H1 (cell line): ENCODE measurements around the gene NMNAT3. TPM values are rescaled to one million over a fixed set of nuclear protein-coding genes. Genes with fewer than 3 reads are reported as not detected.

Experiments
- CTCF ChIA-PET: fragments of 300-600 bp; sonication (Branson Sonifier 250); formaldehyde crosslinking; loops from one replicate; lab custom pipeline; 2021; ENCODE audit not compliant: partially characterized antibody; lab: Charles Lee
- POLR2A ChIA-PET: fragments of 300-600 bp; sonication (Branson Sonifier 250); formaldehyde crosslinking; loops from one replicate; lab custom pipeline; 2021; ENCODE audit warnings: inconsistent platforms; ENCODE audit not compliant: partially characterized antibody; lab: Charles Lee
- DNase-seq, 2 experiments: peaks; one replicate each; pipeline versions ENCODE4 v3.0.0 to v3.0.0-alpha.2; 2010 to 2022; ENCODE audit warnings: low spot score in 2 of 2, low read depth in 1 of 2, mixed read lengths in 1 of 2
- FAIRE-seq: peaks from 2 replicates; lab custom pipeline; 2011; peaks lifted over from hg19 to GRCh38; lab: Jason Lieb, UNC
- H2AFZ ChIP-seq: 2 replicates; pipeline ENCODE4 v1.8.1; 2012; ENCODE audit warnings: low read length, inconsistent platforms
- H2AK5ac ChIP-seq: 2 replicates; pipeline ENCODE4 v1.6.1; 2013; ENCODE audit warnings: low read depth, low read length
- H2BK120ac ChIP-seq: replicated peaks from 2 replicates; pipeline ENCODE3; 2013; ENCODE audit warnings: low read depth, low read length, inconsistent platforms
- H2BK12ac ChIP-seq: 2 replicates; pipeline ENCODE4 v1.6.1; 2013; ENCODE audit warnings: low read depth, low read length
- H2BK15ac ChIP-seq: 2 replicates; pipeline ENCODE4 v1.6.1; 2013; ENCODE audit warnings: low read length
- H2BK20ac ChIP-seq: 2 replicates; pipeline ENCODE4 v1.6.1; 2013; ENCODE audit warnings: low read length
- H2BK5ac ChIP-seq: 2 replicates; pipeline ENCODE4 v1.6.1; 2013; ENCODE audit warnings: low read depth, low read length
- H3K14ac ChIP-seq: 2 replicates; pipeline ENCODE4 v1.6.1; 2013; ENCODE audit warnings: inconsistent platforms; ENCODE audit not compliant: insufficient read length
- H3K18ac ChIP-seq: 2 replicates; pipeline ENCODE4 v1.6.1; 2013; ENCODE audit warnings: low read length; ENCODE audit errors: extremely low read depth
- H3K23ac ChIP-seq: 2 replicates; pipeline ENCODE4 v1.6.1; 2013; ENCODE audit warnings: inconsistent platforms; ENCODE audit not compliant: insufficient read length
- H3K23me2 ChIP-seq: 2 replicates; pipeline ENCODE4 v1.6.1; 2013; ENCODE audit warnings: low read depth, low read length
- H3K27ac ChIP-seq: 2 replicates; pipeline ENCODE4 v1.6.1; 2011; ENCODE audit warnings: low read depth, low read length, inconsistent platforms
- H3K27me3 ChIP-seq, 4 experiments: replicated peaks in 1 of 4; 1 replicate in 1 of 4; 2 replicates in 3 of 4; pipeline versions ENCODE4 v1.6.1 to v1.8.1; 2011 to 2013; ENCODE audit warnings: low read length in 3 of 4, mild to moderate bottlenecking in 3 of 4, inconsistent platforms in 2 of 4, mixed read lengths in 2 of 4, moderate library complexity in 1 of 4; ENCODE audit not compliant: control insufficient read depth in 3 of 4, insufficient read depth in 3 of 4; ENCODE audit errors: extremely low read depth in 1 of 4
- H3K36me3 ChIP-seq, 4 experiments: 2 replicates each; pipeline versions ENCODE4 v1.6.1 to v1.8.1; 2011 to 2013; ENCODE audit warnings: mild to moderate bottlenecking in 4 of 4, low read length in 3 of 4, moderate library complexity in 2 of 4, control low read depth in 1 of 4, inconsistent platforms in 1 of 4; ENCODE audit not compliant: insufficient read depth in 4 of 4, control insufficient read depth in 2 of 4
- H3K4ac ChIP-seq: replicated peaks from 2 replicates; pipeline ENCODE3; 2013; ENCODE audit warnings: low read length, low read depth, mixed read lengths, inconsistent platforms; ENCODE audit not compliant: insufficient read length
- H3K4me1 ChIP-seq, 4 experiments: replicated peaks in 1 of 4; 1 replicate in 1 of 4; 2 replicates in 3 of 4; pipeline versions ENCODE4 v1.6.1 to v1.8.1; 2011 to 2013; ENCODE audit warnings: low read length in 3 of 4, inconsistent platforms in 2 of 4, mixed read lengths in 1 of 4; ENCODE audit not compliant: insufficient read depth in 4 of 4, control insufficient read depth in 3 of 4
- H3K4me2 ChIP-seq, 2 experiments: 2 replicates each; pipeline versions ENCODE4 v1.6.1 to v1.8.1; 2011 to 2013; ENCODE audit warnings: low read depth in 2 of 2, low read length in 2 of 2, control low read depth in 1 of 2, inconsistent platforms in 1 of 2, mild to moderate bottlenecking in 1 of 2; ENCODE audit not compliant: insufficient read depth in 1 of 2
- H3K4me3 ChIP-seq, 4 experiments: fragments of 200-600, 300-600 bp in 1 of 4; sonication (generic), shearing (Covaris generic), sonication (Bioruptor Twin) in 1 of 4; 2 replicates each; pipeline versions ENCODE4 v1.5.1 to v1.8.1; 2011 to 2016; ENCODE audit warnings: low read length in 4 of 4, low read depth in 3 of 4, control low read depth in 2 of 4, inconsistent platforms in 2 of 4, mild to moderate bottlenecking in 2 of 4, mixed read lengths in 1 of 4, moderate library complexity in 1 of 4; ENCODE audit not compliant: insufficient read depth in 2 of 4; ENCODE audit errors: extremely low read depth in 1 of 4
- H3K56ac ChIP-seq: replicated peaks from 2 replicates; pipeline ENCODE3; 2013; ENCODE audit warnings: low read depth, mild to moderate bottlenecking, mixed read lengths, low read length, inconsistent platforms; ENCODE audit not compliant: insufficient read length
- H3K79me1 ChIP-seq: 2 replicates; pipeline ENCODE4 v1.6.1; 2013; ENCODE audit warnings: low read depth, low read length, control low read depth
- H3K79me2 ChIP-seq, 2 experiments: 2 replicates each; pipeline versions ENCODE4 v1.6.1 to v1.8.1; 2012 to 2013; ENCODE audit warnings: low read length in 2 of 2, mild to moderate bottlenecking in 2 of 2, inconsistent platforms in 1 of 2; ENCODE audit not compliant: insufficient read depth in 2 of 2, control insufficient read depth in 1 of 2
- H3K9ac ChIP-seq, 4 experiments: replicated peaks in 1 of 4; 1 replicate in 1 of 4; 2 replicates in 3 of 4; pipeline versions ENCODE4 v1.6.1 to v1.8.1; 2011 to 2013; ENCODE audit warnings: low read depth in 3 of 4, low read length in 3 of 4, control low read depth in 2 of 4, mild to moderate bottlenecking in 2 of 4, moderate library complexity in 2 of 4, inconsistent platforms in 1 of 4; ENCODE audit errors: extremely low read depth in 1 of 4
- H3K9me3 ChIP-seq, 2 experiments: 2 replicates each; pipeline versions ENCODE4 v1.6.1 to v1.8.1; 2012 to 2013; ENCODE audit warnings: mild to moderate bottlenecking in 2 of 2, moderate library complexity in 2 of 2, control low read depth in 1 of 2, inconsistent platforms in 1 of 2, low read depth in 1 of 2, low read length in 1 of 2, mixed read lengths in 1 of 2; ENCODE audit not compliant: insufficient read depth in 2 of 2
- H4K20me1 ChIP-seq, 2 experiments: replicated peaks in 1 of 2; 2 replicates each; pipeline versions ENCODE3 to v1.8.1; 2011 to 2013; ENCODE audit warnings: inconsistent platforms in 2 of 2, low read length in 2 of 2, mild to moderate bottlenecking in 1 of 2; ENCODE audit not compliant: insufficient read depth in 2 of 2, control insufficient read depth in 1 of 2
- H4K5ac ChIP-seq: 2 replicates; pipeline ENCODE4 v1.6.1; 2013; ENCODE audit warnings: low read length, low read depth, mixed read lengths, inconsistent platforms; ENCODE audit not compliant: insufficient read length
- H4K8ac ChIP-seq: 2 replicates; pipeline ENCODE4 v1.8.0; 2013; ENCODE audit warnings: mild to moderate bottlenecking, moderate library complexity, low read length, inconsistent platforms; ENCODE audit not compliant: insufficient read depth; ENCODE audit errors: extremely low read depth
- H4K91ac ChIP-seq: replicated peaks from 2 replicates; pipeline ENCODE3; 2013; ENCODE audit warnings: low read length, mixed read lengths, inconsistent platforms; ENCODE audit not compliant: insufficient read length
- FOSL1 ChIP-seq: IDR thresholded peaks from 2 replicates; pipeline ENCODE4 v1.6.1; 2011; ENCODE audit warnings: mild to moderate bottlenecking, low read depth, low read length, moderate library complexity; ENCODE audit not compliant: insufficient read depth
- NANOG ChIP-seq: IDR thresholded peaks from 2 replicates; pipeline ENCODE4 v1.6.1; 2011; ENCODE audit warnings: low read length, low read depth, mild to moderate bottlenecking, inconsistent platforms; ENCODE audit not compliant: insufficient read depth, poor library complexity, severe bottlenecking
- NRF1 ChIP-seq: IDR thresholded peaks from 2 replicates; pipeline ENCODE4 v1.6.1; 2011; ENCODE audit warnings: mild to moderate bottlenecking, low read depth, low read length, improper control_type of control experiment
- RAD21 ChIP-seq, 2 experiments: IDR thresholded peaks in 1 of 2; conservative IDR thresholded peaks in 1 of 2; 2 replicates each; pipeline ENCODE4 v1.6.1; 2011; ENCODE audit warnings: low read depth in 2 of 2, low read length in 2 of 2, improper control_type of control experiment in 1 of 2, inconsistent platforms in 1 of 2, mild to moderate bottlenecking in 1 of 2, moderate library complexity in 1 of 2
- RXRA ChIP-seq: IDR thresholded peaks from 2 replicates; pipeline ENCODE4 v1.6.1; 2011; ENCODE audit warnings: low read depth, mild to moderate bottlenecking, low read length, moderate library complexity; ENCODE audit not compliant: insufficient read depth
- SUZ12 ChIP-seq: fragments of 200-600 bp; sonication (generic); IDR thresholded peaks from 2 replicates; pipeline ENCODE4 v1.6.1; 2012; ENCODE audit warnings: mild to moderate bottlenecking, inconsistent platforms, low read length, moderate library complexity, mixed read lengths
- YY1 ChIP-seq: IDR thresholded peaks from 2 replicates; pipeline ENCODE4 v1.6.1; 2011; ENCODE audit warnings: low read depth, mild to moderate bottlenecking, low read length
- WGBS, 2 experiments: shearing (Covaris generic) in 1 of 2; methylation state at CpG; one replicate each; pipeline versions ENCODE4 v1.1.6 to v1.1.7; 2013 to 2015; ENCODE audit warnings: low lambda C conversion rate in 2 of 2, mixed read lengths in 2 of 2, inconsistent platforms in 1 of 2, low coverage in 1 of 2, missing lambda C conversion rate in 1 of 2; ENCODE audit not compliant: insufficient replicate concordance in 2 of 2, insufficient coverage in 1 of 2, insufficient read length in 1 of 2; ENCODE audit errors: extremely low coverage in 1 of 2, missing lambda C conversion rate in 1 of 2; 5-methylcytosine and 5-hydroxymethylcytosine counted together
- polyA plus RNA-seq, 7 experiments: library from polyadenylated mRNA; depleted of rRNA in 3 of 7; stranded (reverse) in 5 of 7; unstranded in 2 of 7; fragments of >200 nt in 5 of 7; fragments of 200-250 nt in 2 of 7; gene quantifications; 1 replicate in 5 of 7; 2 replicates in 1 of 7; 4 replicates in 1 of 7; pipeline versions ENCODE4 v1.2.1 to v1.2.3, GENCODE V29; 2011 to 2013; ENCODE audit warnings: missing spikeins in 2 of 7, mixed read lengths in 2 of 7
- total RNA-seq: library from RNA; stranded (reverse); fragmentation: NEBNext Ultra II Directional; extraction: Animal tissue kit (Norgen Biotek cat#: 25700); gene quantifications from 2 replicates; pipeline ENCODE4 v1.2.1, GENCODE V29; 2021
- TF ChIP-seq, protein P1 (sequence below), 3 experiments: IDR thresholded peaks; 1 replicate in 2 of 3; 2 replicates in 1 of 3; pipeline versions ENCODE4 v1.5.1 to v1.6.1; 2011; ENCODE audit warnings: low read length in 3 of 3, mild to moderate bottlenecking in 3 of 3, inconsistent platforms in 2 of 3, low read depth in 1 of 3, moderate library complexity in 1 of 3; ENCODE audit not compliant: insufficient read depth in 1 of 3; ENCODE audit errors: control extremely low read depth in 1 of 3

NMNAT3 gene
- total and polyA plus RNA-seq, 2 of the 8 experiments (the other 6 are each of a cell fraction or from before 2014, with no cell fraction given), result 4.2 to 4.3 TPM

- Histone ChIP-seq H3K4me2 (no peak overlapping the region), H3K4ac (no peak overlapping the region), H2BK5ac (no peak overlapping the region), H3K36me3 (no peaks in the 10 kb centered on the region), H2BK20ac (no peak overlapping the region), H2AFZ (no peak overlapping the region), H2AK5ac (0 out of 2 replicates have a peak overlapping the region, but pooled peaks have one; percentile 54), H3K9me3 (no peaks in the 10 kb centered on the region), H4K91ac (no peak overlapping the region), H3K14ac (no peak overlapping the region), H3K4me1 (peaks cover 4 to 23% (median 13%) of the 10 kb centered on the region in 4 experiments; a peak in 6 of 7 replicates), H3K9ac (no peak overlapping the region), H4K8ac (no peak overlapping the region), H3K18ac (no peak overlapping the region), H2BK120ac (no peak overlapping the region), H3K4me3 (no peak overlapping the region), H3K56ac (no peak overlapping the region), H3K27ac (no peak overlapping the region), H3K23ac (no peak overlapping the region), H3K27me3 (peaks cover 0 to 24% (median 19%) of the 10 kb centered on the region in 4 experiments; a peak in 4 of 7 replicates), H3K79me2 (no peaks in the 10 kb centered on the region), H4K20me1 (no peaks in the 10 kb centered on the region), H2BK12ac (peak overlapping the region; percentile 40; the same call in 1 of the 2 replicates), H3K23me2 (peaks cover 7% of the 10 kb centered on the region; the same call in 1 of the 2 replicates), H2BK15ac (peak overlapping the region; percentile 97; the same call in 1 of the 2 replicates), H4K5ac (no peak overlapping the region), H3K79me1 (no peaks in the 10 kb centered on the region)
- CTCF ChIA-PET, result interaction anchor here (0.8 to 2.7 kb wide), 20 partner anchors 8 to 1913 kb away, joined by 3 to 13 read pairs (median 5); no protein-coding TSS in a partner anchor
- WGBS, 2 experiments, result 87% methylated on average over 5 of the region's 5 CpGs; no CpG with 5 or more reads in 1 of the 2 experiments
- DNase-seq (no peak), FAIRE-seq (no peak)
- POLR2A ChIA-PET, result interaction anchor here (0.9 to 1.2 kb wide), 2 partner anchors 81 to 87 kb away, joined by 3 read pairs; no protein-coding TSS in a partner anchor
- TF ChIP-seq RXRA (no peak), YY1 (no peak), FOSL1 (no peak), SUZ12 (no peak), NANOG (no peak), NRF1 (no peak), RAD21 (IDR thresholded peaks at IDR 0.05 in 1 of 2, conservative IDR thresholded peaks at IDR 0.05 in 1 of 2; ENCODE audit: low read depth in 2 of 2, low read length in 2 of 2) (peak in 1 of 2 experiments; percentile 34; a peak in 1 of 4 replicates)
- TF ChIP-seq, protein P1, sequence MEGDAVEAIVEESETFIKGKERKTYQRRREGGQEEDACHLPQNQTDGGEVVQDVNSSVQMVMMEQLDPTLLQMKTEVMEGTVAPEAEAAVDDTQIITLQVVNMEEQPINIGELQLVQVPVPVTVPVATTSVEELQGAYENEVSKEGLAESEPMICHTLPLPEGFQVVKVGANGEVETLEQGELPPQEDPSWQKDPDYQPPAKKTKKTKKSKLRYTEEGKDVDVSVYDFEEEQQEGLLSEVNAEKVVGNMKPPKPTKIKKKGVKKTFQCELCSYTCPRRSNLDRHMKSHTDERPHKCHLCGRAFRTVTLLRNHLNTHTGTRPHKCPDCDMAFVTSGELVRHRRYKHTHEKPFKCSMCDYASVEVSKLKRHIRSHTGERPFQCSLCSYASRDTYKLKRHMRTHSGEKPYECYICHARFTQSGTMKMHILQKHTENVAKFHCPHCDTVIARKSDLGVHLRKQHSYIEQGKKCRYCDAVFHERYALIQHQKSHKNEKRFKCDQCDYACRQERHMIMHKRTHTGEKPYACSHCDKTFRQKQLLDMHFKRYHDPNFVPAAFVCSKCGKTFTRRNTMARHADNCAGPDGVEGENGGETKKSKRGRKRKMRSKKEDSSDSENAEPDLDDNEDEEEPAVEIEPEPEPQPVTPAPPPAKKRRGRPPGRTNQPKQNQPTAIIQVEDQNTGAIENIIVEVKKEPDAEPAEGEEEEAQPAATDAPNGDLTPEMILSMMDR (IDR thresholded peaks at IDR 0.05; ENCODE audit: control extremely low read depth in 1 of 3, insufficient read depth in 1 of 3, low read depth in 1 of 3, low read length in 3 of 3), result peak; percentile 35 to 48 (median 45); a peak in 3 of 4 replicates
These were observed 136.1 kb downstream of the NMNAT3 start for GRCh38 chr3:139541532-139542288.
